IPS-NIHi7 (cell line): ENCODE measurements around the gene POM121C.
"Not testable (repeated sequence)": the region's sequence is repeated elsewhere in the genome, so short reads cannot be mapped to it uniquely, and the experiment has no call there.

ENCODE experiments used
- DNase-seq: peaks from one replicate; pipeline ENCODE4 v3.0.0; 2012; ENCODE audit warnings: mixed read lengths; ENCODE audit errors: extremely low spot score

Gene POM121C

DNA sequence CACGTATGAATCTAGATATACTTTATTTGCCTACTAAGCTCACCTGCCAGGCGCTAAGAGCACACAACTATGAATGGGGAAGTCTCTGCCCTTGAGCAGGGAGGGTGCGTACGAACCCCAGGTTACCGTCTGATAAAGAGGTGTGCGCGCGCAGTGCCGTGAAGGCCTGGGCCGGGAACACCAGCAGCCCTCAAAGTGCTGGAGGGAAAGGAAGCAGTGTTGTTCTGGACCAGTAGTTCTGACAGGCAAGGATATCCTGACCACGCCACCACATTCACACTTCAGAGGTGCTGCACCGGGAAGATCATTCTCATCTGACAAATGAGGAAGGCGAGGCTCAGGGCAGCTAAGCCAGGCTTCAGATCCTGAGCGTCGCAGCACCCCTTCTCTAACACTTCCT is 62.6 kb downstream of the POM121C start:
- DNase-seq: not testable (repeated sequence)

DNA sequence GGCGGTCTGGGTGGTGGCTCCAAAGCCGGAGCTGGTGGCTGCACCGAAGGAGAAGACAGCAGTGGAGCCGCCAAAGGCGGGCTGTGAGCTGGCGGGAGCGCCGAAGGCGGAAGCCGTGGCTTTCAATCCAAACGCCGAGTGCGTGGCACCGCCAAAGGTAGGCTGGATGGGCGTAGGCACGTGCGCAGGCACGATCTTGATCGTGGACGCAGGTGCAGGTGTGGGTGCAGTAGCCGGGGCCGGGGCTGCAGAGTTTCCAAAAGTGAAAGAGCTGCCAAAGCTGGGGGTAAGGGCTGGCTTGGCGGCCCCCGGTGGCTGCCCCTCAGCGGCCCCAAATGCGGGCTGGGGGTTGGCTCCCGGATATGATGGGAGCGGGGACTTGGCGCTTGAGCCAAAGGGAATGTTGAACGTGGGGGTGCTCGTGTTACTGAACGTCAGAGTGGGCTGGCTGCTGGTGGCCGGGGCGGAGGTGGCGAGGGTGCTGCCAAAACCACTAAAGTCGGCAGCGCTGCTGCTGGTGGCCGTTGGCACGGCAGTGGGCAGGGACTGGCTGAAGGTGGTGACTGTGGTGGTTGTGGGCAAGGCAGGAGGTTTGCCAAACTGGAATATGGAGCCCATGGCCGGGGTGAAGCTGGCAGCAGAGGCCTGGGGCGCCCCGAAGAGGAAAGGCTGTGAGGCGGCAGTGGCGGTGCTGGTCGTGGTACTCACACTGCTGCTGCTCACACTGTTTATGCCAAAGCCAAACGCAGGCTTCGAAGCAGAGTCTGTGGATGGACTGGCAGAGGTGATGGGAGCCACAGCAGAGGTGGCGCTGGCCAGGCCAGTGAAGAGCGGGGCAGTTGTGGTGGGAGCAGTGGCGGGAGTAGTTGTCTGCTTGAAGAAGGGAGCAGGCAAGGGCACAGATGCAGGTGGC is 64.0 kb downstream of the POM121C start:
- DNase-seq: not testable (repeated sequence)

DNA sequence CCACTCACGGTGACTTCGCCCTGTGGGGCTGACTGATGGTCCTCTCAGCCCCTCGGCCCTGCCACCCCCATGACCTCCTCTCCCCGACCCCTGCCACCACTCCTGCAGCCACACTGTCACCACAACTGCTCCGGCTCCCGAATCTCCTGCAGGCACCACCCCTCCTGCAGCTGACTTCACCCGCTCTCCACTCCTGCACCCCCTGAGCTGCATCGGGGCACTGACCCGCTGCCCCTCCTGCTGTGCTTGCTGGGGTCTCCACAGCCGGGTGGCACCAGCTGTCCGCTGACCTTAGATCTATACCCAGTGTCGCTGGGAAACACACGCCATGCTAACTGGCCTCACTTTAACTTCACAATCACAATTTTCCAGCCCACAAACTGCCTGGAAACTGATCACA is 65.9 kb downstream of the POM121C start:
- not testable (repeated sequence) for DNase-seq

DNA sequence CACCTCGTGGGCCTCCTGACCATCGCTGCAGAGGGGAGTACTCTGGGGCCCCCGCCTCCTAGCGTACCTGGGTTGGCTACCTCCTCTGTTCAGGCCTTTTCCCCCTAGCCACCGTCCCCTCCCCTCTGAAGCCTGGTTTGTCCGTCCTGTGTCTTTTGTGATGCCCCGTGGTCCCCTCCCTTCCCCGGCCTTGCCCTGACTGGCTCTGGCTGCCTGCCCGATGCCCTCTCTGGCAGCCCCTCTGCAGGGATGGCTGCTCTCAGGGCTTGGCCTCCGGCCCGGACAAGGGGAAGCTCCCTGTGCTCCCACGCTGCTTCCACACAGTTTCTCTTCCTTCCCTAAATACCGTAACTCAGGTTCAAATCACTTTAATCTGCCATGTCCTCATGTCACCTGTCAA is 66.4 kb downstream of the POM121C start:
- DNase-seq: not testable (repeated sequence)

DNA sequence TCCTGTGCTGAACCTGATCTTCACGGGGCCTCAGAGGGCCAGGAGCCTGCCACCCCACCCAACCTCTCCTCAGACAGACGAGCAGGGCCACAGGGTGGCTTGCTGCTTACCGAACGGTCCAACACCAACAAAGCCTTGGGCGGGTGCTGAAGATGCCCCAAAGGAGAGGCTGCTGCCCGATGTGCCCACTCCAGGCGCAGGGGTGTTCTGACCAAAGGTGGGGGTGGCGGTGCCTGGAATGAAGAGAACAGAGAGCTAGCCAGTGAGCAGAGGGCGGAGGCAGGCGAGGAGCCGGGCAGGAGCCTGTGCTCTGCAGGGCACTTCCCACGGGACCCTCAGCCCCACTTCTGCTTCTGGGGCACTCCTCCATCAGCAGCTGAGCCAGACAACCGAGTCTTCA is 66.9 kb downstream of the POM121C start:
- not testable (repeated sequence) for DNase-seq

DNA sequence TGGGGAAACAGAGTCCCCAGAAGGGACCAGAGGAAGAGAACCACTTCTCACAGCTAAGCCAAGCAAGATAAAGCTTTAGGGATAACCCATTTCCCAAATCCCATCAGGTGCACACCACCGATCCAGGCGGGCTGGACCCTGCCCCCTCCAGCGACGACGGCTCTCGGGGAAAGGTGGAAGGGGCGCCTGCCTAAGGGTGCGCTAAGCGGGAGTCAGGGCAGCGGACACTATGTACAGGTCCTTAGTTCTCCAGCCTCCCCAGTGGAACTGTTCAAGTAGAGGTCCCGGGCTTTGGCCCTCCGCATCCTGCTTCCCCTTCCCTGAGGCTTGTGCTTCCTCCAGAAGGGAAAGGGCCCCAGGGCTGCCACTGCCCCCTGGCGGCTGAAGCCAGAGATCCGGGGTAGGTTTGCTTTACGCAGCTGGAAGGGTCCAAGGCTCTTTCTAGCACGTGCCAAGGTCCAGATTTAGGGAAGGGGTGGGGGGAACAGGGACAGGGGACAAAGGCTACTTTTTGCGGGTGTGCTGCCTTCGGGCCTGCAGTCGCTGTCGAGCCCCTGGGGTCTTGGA is 67.7 kb downstream of the POM121C start:
- not testable (repeated sequence) for DNase-seq

DNA sequence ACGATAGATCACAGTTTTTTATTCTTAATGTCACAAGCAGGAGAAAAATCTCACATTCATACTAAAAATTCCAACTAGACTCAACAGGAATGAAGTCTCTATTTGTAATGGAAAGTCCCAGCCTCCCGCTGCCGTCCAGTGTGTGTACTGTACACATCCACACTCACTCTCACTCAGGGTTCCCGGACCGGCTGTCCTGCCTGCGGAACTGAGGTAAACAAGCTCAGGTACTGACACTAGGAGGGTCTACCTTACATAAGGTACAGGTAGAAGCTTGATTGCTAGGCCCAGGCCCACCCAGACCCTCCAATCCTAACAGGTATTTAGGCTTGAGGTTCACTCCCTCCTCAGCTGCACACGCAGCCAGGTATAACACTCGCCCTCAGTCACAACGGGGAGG is 69.3 kb downstream of the POM121C start:
- not testable (repeated sequence) for DNase-seq

DNA sequence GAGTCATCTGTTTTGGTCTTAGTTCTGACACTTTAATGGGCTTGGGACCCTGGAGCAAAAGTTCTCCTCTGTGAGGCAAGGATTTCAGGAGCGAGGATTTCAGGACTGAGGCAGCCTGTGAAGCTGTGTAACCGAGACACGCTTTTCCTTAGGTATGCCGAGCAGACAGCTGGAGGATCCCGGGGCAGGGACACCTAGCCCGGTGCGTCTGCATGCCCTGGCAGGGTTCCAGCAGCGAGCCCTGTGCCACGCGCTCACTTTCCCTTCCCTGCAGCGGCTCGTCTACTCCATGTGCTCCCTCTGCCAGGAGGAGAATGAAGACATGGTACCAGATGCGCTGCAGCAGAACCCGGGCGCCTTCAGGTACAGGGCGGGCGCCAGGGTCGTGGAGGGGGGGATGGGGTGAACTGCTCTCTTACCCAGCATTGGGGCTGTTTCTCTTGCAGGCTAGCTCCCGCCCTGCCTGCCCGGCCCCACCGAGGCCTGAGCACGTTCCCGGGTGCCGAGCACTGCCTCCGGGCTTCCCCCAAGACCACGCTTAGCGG is 70.2 kb downstream of the POM121C start:
- not testable (repeated sequence) for DNase-seq

DNA sequence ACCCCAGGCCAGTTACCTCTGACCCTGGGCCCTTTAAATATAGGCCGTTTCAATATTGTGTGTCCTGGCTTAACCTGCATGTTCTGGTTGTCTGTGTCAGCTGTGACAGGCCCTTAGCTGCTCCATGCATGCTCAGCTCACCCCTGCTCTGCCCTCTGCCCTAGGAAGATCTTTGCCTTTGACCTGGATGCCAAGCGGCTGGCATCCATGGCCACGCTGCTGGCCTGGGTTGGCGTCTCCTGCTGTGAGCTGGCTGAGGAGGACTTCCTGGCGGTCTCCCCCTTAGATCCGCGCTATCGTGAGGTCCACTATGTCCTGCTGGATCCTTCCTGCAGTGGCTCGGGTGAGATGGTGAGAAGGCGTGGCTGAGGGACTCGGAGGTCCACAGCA is 70.7 kb downstream of the POM121C start:
- not testable (repeated sequence) for DNase-seq

DNA sequence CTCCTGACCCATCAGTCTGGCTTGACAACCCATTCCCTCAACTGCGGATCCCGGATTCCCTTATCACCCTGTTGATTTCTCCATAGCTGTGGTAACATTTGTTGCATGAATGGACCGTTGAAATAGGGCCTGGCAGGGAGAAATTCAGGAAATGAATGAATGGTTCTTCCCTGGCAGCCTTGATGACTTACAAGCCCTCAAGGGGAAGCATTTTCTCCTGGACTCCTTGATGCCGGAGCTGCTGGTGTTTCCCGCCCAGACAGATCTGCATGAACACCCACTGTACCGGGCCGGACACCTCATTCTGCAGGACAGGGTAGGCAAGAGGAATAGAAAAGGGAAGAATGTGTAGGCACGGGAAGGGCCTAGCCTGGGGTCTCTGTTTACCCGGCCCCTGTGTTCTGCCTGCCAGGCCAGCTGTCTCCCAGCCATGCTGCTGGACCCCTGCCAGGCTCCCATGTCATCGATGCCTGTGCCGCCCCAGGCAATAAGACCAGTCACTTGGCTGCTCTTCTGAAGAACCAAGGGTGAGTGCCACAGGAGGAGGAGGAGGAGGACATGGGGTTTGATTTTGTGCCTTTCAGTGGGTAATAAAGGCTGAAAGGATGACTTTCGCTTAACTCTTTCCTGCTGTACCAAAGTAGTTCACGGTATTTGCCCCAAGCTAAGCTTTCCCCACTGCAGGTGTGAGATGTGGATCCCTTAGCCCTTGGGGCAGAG is 71.2 kb downstream of the POM121C start:
- not testable (repeated sequence) for DNase-seq

DNA sequence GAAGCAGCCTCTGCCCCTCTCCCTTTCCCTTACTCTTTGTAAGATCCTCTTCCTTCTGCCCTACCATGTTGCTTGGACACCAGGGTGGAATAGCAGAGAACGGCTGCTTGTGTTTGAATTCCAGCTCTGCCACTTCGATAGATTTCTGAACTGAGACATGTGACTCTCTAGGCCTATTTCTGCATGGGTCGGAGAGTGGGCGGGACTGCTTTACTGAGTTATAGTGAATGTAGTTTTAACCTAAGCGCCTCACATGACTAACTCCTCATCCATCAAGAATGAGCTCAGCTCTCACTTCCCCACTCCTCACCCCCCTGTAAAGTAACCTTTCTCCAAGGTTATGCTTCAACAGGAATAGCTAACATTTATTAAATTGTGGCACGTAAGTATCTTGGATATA is 71.9 kb downstream of the POM121C start:
- DNase-seq: not testable (repeated sequence)

DNA sequence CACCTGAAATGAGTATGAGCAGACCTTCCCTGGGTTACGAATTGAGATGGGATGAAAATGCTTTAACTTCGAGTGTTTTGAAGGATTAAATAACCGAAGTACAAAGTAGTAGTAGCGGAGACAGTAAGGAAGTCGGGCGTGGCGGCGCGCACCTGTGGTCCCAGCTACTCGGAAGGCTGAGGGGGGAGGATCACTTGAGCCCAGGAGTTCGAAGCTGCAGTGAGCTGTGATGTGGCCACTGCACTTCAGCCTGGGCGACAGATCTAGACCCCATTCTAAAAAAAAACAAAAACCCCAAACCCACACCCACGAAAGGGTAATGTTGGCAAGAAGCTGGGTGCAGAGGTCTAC is 75.3 kb downstream of the POM121C start:
- not testable (repeated sequence) for DNase-seq

DNA sequence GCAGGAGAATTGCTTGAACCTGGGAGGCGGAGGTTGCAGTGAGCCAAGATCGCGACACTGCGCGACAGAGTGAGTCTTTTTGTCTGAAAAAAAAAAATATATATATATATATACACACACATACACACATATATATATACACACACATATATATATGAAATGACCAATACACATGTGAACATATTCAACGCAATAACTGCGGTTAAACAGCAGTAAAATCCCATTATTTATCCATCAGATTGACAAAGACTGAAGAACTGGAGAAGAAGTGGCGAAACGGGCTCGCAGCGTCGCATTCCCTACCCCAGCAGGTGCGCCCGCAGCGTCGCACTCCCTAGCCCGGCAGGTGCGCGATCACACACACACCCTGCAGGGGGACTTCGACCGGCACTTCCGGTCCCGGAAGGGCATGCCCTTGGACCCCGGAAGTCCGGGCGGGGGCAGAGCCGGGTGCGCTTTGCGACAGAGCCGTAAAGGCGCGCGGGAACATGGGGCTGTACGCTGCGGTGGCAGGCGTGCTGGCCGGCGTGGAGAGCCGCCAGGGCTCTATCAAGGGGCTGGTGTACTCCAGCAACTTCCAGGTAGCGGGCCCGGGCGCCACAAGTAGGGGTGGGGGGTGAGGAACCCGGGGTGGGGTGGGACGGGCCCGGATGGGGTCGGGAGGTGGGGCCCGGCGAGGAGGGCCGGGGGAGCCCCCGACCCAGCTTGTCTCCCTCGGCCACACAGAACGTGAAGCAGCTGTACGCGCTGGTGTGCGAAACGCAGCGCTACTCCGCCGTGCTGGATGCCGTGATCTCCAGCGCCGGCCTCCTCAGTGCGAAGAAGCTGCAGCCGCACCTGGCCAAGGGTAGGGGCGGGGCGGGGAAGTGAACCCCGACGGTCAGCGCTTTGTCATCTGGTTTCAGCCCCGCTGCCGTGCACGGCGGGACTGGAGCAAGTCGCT is 75.9 kb downstream of the POM121C start:
- not testable (repeated sequence) for DNase-seq

DNA sequence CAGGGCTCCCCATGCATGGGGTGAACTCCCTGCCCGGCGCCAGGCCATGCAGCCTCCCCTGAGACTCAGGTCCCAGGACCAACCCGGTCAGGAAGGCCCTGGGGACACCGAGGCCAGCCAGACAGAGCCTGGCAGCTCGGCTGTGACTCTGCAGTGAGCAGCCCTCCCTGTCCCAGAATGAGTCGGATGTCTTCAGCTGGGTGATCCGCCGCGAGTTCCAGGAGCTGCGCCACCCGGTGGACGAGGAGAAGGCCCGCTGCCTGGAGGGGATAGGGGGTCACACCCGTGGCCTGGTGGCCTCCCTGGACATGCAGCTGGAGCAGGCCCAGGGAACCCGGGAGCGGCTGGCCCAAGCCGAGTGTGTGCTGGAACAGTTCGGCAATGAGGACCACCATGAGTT is 81.4 kb downstream of the POM121C start:
- not testable (repeated sequence) for DNase-seq

DNA sequence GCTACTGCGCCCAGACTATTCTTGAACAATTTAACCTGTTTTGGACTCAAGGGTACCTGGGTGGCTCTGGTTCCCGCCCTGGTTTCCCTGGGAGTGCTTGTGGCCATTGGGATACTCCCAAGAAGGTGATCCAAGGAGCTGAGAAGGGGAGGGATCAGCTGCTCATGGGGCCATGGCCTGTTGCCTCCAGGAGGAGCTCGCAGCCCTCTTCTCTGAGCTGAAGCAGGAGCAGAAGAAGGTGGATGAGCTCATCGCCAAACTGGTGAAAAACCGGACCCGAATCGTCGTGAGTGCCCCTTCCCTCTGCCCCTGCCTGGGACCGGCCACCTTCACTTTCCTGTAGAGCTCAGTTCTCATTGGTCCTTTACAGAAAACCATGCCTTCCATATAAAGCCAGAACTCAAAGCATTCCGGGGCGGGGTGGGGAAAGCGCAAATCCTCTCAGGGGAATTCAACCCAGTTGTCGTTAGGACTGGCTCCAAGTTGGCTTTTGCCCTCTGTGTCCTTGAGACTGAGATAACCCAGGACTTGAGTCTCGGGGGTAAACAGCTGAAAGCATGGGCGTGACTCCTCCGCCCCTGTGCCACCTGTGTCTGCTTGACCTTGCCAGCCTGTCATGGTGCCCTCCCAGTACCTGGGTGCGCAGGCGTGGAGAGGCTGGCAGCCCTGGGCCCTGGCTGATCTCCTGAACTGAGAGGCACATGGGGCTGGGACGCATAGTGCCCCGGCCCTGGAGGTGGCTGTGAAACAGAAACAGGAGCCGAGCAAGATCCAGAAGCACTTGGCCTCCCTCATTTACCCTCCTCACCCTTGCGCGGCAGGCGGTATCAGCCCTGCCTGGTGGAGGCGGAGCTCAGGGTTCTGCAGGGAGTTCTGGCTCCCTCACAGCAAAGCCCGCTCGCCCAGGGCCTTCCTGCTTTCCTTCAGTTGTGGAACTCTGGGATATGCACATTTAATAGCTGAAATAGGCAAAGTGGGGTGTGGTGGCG is 82.3 kb downstream of the POM121C start:
- DNase-seq: not testable (repeated sequence)

DNA sequence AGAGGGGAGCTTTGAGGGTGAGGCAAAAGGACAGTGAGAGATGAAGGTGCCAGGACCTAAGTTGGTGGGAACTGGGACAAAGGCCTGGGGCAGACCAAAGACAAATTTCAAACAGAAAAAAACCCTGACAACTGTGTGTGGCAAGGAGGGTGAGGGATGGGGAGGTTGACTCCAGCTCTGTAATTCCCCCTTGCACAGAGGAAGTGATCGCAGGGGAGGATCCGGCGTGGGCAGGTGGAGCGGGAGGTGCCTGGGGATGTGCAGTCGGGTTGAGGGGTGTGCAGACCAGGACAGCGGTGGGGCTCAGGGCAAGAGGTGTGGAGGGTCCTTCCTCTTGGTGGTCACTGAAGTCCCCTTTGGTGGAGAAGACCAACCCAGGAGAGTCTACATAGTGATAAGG is 85.5 kb downstream of the POM121C start:
- DNase-seq: not testable (repeated sequence)

DNA sequence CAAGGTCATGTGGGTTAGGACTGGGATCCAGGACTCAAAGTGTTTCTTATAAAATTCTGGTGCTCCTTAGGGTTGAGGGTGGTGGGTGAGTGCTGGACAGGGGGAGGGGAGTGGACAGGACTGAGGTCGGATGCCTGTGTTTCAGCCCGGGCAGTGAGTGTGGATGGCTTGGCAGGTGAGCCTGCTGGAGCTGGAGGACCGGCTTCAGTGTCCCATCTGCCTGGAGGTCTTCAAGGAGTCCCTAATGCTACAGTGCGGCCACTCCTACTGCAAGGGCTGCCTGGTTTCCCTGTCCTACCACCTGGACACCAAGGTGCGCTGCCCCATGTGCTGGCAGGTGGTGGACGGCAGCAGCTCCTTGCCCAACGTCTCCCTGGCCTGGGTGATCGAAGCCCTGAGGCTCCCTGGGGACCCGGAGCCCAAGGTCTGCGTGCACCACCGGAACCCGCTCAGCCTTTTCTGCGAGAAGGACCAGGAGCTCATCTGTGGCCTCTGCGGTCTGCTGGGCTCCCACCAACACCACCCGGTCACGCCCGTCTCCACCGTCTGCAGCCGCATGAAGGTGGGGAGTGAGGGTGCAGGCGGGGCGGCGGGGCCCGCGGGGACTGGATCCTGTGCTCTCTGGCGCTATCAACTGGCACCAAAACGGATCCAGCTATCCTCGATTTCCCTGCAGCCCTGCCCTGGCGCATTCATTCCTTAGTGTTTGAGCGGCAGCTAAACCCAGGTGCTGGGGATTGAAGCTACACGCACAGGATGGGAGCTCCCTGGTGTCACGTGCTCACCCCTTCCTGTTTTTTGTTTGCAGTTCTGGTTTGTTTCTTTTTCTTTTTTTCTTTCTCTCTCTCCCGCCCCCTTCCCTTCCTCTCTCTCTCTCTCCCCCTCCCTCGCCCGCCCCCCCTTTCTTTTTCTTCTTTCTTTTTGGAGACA is 87.1 kb downstream of the POM121C start:
- DNase-seq: not testable (repeated sequence)

DNA sequence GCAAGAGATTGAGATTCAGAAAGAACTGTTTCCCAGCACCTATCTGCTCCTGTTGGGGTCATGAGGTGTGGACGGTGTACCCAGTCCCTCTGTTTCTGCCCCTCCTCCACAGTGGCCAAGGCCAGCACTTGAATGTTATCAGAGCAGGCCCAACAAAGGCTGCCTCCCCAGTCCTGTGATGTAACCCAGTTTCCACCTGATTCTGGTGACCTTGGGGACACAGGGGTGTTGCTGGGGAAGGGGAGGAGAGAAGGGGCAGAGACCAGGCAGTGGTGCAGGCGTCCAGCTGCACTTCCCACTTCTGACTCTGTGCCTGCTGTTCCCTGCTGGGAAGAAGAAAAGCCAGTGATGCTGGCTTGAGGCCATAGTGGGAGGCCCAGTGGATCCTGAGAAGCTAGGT is 88.2 kb downstream of the POM121C start:
- not testable (repeated sequence) for DNase-seq

DNA sequence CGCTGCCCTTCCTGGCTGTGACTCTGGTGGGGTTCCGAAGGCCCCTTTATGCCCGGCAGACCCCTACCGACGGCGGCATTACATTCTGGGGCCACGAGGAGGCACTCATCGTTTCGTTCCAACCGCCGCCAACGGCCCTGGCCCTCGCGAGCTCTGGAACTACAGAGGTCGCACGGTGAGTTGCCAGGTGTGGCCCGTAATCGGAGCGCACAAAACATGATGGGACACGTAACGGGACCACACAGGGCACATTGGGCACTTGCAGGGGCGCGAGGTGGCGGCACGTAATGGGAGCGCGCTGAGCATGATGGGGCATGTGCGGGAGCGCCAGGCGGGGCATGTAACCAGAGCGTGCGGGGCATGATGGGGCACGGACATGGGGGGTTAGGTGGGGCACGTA is 90.8 kb downstream of the POM121C start, which contains the start of gene TRIM73:
TRIM73 (plus strand) TSS at position 301 of the 400 bp plus-strand sequence. CDS start 3,305 bp downstream, outside the sequence.
- DNase-seq: not testable (repeated sequence)
